ENCODE results near the gene RAD51C. TPM values are rescaled to one million over a fixed set of nuclear protein-coding genes. Genes with fewer than 3 reads are reported as not detected.

Gene RAD51C
- total and polyA plus RNA-seq, 9 of the 15 experiments (the other 6 are each of a cell fraction or from before 2014, with no cell fraction given), result 93.9 to 341 (median 135) TPM

DNA sequence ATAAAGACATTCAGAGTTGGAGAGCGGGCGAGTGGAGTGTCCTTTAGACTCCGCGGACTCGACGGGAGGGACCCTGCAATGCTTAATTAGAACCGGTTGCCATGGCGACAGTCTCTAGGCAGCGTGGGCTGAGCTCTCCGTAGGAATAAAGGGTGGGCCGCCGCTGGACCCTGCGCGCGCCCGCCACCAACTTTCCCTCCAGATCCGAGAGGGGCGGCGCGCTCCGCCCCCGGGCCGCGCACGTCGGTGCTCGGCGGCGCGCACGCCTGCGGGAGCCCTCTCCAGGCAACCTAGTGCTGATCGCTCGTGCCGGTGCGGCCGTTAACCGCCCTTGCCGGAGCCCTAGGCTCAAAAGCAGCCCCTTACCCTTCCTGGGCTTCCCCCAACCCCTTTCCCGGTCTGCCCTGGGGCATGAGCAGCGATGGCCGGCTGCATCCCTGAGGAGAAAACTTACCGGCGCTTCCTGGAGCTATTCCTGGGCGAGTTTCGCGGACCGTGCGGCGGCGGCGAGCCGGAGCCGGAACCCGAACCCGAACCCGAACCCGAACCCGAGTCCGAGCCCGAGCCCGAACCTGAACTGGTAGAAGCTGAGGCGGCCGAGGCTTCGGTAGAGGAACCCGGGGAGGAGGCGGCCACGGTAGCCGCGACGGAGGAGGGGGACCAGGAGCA, 63.3 kb downstream of the RAD51C start, which contains the start of gene PPM1E (continued):
- TF ChIP-seq, protein P1, sequence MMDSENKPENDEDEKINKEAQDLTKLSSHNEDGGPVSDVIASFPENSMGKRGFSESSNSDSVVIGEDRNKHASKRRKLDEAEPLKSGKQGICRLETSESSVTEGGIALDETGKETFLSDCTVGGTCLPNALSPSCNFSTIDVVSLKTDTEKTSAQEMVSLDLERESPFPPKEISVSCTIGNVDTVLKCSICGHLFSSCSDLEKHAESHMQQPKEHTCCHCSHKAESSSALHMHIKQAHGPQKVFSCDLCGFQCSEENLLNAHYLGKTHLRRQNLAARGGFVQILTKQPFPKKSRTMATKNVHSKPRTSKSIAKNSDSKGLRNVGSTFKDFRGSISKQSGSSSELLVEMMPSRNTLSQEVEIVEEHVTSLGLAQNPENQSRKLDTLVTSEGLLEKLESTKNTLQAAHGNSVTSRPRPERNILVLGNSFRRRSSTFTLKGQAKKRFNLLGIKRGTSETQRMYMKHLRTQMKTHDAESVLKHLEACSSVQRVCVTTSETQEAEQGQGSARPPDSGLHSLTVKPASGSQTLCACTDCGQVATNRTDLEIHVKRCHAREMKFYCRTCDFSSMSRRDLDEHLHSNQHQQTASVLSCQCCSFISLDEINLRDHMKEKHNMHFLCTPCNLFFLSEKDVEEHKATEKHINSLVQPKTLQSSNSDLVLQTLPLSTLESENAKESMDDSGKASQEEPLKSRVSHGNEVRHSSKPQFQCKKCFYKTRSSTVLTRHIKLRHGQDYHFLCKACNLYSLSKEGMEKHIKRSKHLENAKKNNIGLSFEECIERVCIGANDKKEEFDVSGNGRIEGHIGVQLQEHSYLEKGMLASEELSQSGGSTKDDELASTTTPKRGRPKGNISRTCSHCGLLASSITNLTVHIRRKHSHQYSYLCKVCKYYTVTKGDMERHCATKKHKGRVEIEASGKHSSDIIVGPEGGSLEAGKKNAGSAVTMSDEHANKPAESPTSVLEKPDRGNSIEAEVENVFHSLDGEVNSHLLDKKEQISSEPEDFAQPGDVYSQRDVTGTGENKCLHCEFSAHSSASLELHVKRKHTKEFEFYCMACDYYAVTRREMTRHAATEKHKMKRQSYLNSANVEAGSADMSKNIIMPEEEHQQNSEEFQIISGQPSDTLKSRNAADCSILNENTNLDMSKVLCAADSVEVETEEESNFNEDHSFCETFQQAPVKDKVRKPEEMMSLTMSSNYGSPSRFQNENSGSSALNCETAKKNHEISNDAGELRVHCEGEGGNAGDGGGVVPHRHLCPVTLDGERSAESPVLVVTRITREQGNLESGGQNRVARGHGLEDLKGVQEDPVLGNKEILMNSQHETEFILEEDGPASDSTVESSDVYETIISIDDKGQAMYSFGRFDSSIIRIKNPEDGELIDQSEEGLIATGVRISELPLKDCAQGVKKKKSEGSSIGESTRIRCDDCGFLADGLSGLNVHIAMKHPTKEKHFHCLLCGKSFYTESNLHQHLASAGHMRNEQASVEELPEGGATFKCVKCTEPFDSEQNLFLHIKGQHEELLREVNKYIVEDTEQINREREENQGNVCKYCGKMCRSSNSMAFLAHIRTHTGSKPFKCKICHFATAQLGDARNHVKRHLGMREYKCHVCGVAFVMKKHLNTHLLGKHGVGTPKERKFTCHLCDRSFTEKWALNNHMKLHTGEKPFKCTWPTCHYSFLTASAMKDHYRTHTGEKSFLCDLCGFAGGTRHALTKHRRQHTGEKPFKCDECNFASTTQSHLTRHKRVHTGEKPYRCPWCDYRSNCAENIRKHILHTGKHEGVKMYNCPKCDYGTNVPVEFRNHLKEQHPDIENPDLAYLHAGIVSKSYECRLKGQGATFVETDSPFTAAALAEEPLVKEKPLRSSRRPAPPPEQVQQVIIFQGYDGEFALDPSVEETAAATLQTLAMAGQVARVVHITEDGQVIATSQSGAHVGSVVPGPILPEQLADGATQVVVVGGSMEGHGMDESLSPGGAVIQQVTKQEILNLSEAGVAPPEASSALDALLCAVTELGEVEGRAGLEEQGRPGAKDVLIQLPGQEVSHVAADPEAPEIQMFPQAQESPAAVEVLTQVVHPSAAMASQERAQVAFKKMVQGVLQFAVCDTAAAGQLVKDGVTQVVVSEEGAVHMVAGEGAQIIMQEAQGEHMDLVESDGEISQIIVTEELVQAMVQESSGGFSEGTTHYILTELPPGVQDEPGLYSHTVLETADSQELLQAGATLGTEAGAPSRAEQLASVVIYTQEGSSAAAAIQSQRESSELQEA (IDR thresholded peaks at IDR 0.05; ENCODE audit: low read depth), result no peak
- peak; percentile 62; the same call in 1 of the 2 replicates for TF ChIP-seq ZBTB33 (CRISPR knock-in tag; IDR thresholded peaks at IDR 0.05)
- TF ChIP-seq GTF2E2 (tag; IDR thresholded peaks at IDR 0.05), result peak; percentile 66; the same call in 1 of the 2 replicates
- TF ChIP-seq, protein P2, sequence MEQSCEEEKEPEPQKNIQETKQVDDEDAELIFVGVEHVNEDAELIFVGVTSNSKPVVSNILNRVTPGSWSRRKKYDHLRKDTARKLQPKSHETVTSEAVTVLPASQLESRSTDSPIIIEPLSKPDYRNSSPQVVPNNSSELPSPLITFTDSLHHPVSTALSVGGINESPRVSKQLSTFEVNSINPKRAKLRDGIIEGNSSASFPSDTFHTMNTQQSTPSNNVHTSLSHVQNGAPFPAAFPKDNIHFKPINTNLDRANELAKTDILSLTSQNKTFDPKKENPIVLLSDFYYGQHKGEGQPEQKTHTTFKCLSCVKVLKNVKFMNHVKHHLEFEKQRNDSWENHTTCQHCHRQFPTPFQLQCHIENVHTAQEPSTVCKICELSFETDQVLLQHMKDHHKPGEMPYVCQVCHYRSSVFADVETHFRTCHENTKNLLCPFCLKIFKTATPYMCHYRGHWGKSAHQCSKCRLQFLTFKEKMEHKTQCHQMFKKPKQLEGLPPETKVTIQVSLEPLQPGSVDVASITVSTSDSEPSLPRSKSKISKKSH (CRISPR knock-in tag; IDR thresholded peaks at IDR 0.05), result no peak
- no peak for TF ChIP-seq MIER1 (IDR thresholded peaks at IDR 0.05; ENCODE audit: low read depth)
- no peak for TF ChIP-seq PATZ1 (CRISPR knock-in tag; IDR thresholded peaks at IDR 0.05; ENCODE audit: borderline replicate concordance)
- TF ChIP-seq, protein P3, sequence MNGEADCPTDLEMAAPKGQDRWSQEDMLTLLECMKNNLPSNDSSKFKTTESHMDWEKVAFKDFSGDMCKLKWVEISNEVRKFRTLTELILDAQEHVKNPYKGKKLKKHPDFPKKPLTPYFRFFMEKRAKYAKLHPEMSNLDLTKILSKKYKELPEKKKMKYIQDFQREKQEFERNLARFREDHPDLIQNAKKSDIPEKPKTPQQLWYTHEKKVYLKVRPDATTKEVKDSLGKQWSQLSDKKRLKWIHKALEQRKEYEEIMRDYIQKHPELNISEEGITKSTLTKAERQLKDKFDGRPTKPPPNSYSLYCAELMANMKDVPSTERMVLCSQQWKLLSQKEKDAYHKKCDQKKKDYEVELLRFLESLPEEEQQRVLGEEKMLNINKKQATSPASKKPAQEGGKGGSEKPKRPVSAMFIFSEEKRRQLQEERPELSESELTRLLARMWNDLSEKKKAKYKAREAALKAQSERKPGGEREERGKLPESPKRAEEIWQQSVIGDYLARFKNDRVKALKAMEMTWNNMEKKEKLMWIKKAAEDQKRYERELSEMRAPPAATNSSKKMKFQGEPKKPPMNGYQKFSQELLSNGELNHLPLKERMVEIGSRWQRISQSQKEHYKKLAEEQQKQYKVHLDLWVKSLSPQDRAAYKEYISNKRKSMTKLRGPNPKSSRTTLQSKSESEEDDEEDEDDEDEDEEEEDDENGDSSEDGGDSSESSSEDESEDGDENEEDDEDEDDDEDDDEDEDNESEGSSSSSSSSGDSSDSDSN (IDR thresholded peaks at IDR 0.05; ENCODE audit: borderline replicate concordance in 1 of 2, low read depth in 2 of 2, low read length in 2 of 2), result peak in 1 of 2 experiments; percentile 10; a peak in 1 of 4 replicates
- peak; percentile 64 for TF ChIP-seq RBFOX2 (IDR thresholded peaks at IDR 0.05; ENCODE audit: low read depth, low read length)

Data from K562 (cell line).